ENCODE results near the gene GON4L.

- TF ChIP-seq POLR2A (IDR thresholded peaks at IDR 0.05; ENCODE audit: low read length) (no peak), GATA1 (IDR thresholded peaks at IDR 0.05; ENCODE audit: low read depth, low read length) (no peak)
Measured at GRCh38 chr1:155816351-155816750, 40.7 kb downstream of the GON4L start.

Measured in erythroblast (primary cell).